ENCODE measurements around the gene OR2D3. TPM values are rescaled to one million over a fixed set of nuclear protein-coding genes. Genes with fewer than 3 reads are reported as not detected.
"Not testable (repeated sequence)": the region's sequence is repeated elsewhere in the genome, so short reads cannot be mapped to it uniquely, and the experiment has no call there.

Gene OR2D3
- polyA plus RNA-seq = not detected

GRCh38 chr11:6920702-6921101, at the start of gene OR2D3:
Gene OR2D3, plus strand, starts transcription at chr11:6921002. Its CDS starts 0 bp downstream, at chr11:6921002.
- 84 to 97% (median 95%) methylated on average over 1 of the region's 1 CpG for WGBS, 3 donors

DNA sequence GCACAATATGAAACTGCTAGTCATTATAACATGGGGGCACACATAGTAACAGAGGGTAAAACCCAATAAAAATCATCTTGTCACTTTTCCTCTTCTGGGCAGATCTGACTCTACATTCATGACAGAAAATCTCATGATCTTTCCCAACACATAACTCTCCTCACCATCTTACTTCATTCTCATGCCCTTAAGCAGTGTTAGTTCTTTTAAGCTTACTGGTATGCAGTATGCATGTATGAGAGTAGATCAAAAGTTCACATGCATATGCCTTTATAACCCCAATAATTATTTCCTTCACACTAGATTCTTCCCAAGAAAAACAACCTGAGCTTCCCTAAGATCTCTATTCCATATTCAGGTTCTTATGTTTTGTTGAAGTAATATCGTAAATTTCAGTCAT, 49.5 kb upstream of the OR2D3 start:
- WGBS, 3 donors = 73 to 89% (median 80%) methylated on average over 1 of the region's 1 CpG
- H3K27ac ChIP-seq (ENCODE audit: low read depth, low read length) = no peak overlapping the region

More at GRCh38 chr11:6920702-6921101, at the start of gene OR2D3:
- H3K27ac ChIP-seq (ENCODE audit: low read depth, low read length) = no peak within 1 kb of the TSS

DNA sequence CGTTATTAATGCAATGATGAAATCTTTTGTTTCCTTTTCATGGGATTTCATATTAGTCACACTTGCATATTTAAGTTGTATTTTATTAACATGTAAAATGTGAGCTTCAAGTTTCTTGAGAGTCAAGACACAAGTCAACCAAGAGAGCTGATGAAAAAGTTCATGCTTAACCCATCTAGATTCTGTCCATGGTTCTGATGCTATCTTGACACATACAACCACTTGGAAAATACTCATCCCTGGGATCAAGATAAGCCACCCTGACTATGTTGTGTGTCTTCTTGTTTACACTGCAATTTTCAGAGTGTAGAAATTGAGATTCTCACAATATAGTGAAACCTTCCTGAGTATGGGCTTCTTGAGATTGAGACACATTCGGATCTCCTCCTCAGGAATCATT, 45.0 kb upstream of the OR2D3 start:
- no peak overlapping the region for H3K27ac ChIP-seq (ENCODE audit: low read depth, low read length)
- 83 to 84% (median 84%) methylated on average over 2 of the region's 2 CpGs for WGBS, 3 donors

- no peak within 1 kb of the TSS for H3K27ac ChIP-seq (ENCODE audit: low read depth, low read length)
- WGBS, 3 donors = 73 to 87% (median 85%) methylated on average over 1 of the region's 1 CpG
Observed at GRCh38 chr11:6876325-6876724, 44.5 kb upstream of the OR2D3 start, which contains the start of gene OR10A4. Gene OR10A4, plus strand, starts transcription at chr11:6876625. Its CDS starts 23 bp downstream, at chr11:6876648.

DNA sequence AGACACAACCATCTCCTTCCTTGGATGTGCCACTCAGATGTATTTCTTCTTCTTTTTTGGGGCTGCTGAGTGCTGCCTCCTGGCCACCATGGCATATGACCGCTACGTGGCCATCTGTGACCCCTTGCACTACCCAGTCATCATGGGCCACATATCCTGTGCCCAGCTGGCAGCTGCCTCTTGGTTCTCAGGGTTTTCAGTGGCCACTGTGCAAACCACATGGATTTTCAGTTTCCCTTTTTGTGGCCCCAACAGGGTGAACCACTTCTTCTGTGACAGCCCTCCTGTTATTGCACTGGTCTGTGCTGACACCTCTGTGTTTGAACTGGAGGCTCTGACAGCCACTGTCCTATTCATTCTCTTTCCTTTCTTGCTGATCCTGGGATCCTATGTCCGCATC, 43.9 kb upstream of the OR2D3 start:
- no peak overlapping the region for H3K27ac ChIP-seq (ENCODE audit: low read depth, low read length)
- 74 to 93% (median 87%) methylated on average over 3 of the region's 3 CpGs for WGBS, 3 donors

GRCh38 chr11:6882751-6883150, 38.1 kb upstream of the OR2D3 start:
- no peak overlapping the region for H3K27ac ChIP-seq (ENCODE audit: low read depth, low read length)

GRCh38 chr11:6887711-6888110, 33.1 kb upstream of the OR2D3 start:
- 84 to 95% (median 90%) methylated on average over 5 of the region's 5 CpGs for WGBS, 3 donors

GRCh38 chr11:6888830-6889229, 32.0 kb upstream of the OR2D3 start:
- H3K27ac ChIP-seq (ENCODE audit: low read depth, low read length) = no peak overlapping the region
- 85 to 87% (median 86%) methylated on average over 4 of the region's 4 CpGs for WGBS, 3 donors

More at GRCh38 chr11:6887711-6888110, 33.1 kb upstream of the OR2D3 start:
- H3K27ac ChIP-seq (ENCODE audit: low read depth, low read length) = not testable (repeated sequence)

GRCh38 chr11:6889835-6890234, 31.0 kb upstream of the OR2D3 start:
- WGBS, 3 donors = 79 to 86% (median 79%) methylated on average over 1 of the region's 1 CpG
- H3K27ac ChIP-seq (ENCODE audit: low read depth, low read length) = no peak overlapping the region

DNA sequence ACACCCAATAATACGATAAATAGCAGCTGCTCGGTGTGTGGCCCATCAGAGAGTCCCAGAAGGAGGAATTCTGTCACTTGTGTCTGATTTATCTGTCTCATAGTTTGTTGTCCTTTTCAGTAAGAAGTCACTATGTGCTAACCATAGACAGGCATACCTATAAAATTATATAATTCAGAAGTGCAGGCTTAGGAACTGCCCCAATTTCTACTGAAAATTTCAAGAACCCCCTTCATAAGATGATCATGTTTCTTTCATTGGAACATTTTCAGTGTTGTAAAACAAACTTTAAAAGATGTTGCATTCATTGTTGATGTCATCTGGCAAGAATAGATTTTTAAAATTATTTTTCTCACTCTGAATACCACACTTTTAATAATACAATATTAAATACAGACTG, 28.4 kb upstream of the OR2D3 start, which contains the start of gene OR2D2:
Gene OR2D2, minus strand, starts transcription at position 101 of the 400 bp plus-strand sequence. Its CDS starts 0 bp downstream, at position 101.
- 78 to 87% (median 79%) methylated on average over 2 of the region's 2 CpGs for WGBS, 3 donors
- no peak within 1 kb of the TSS for H3K27ac ChIP-seq (ENCODE audit: low read depth, low read length)

DNA sequence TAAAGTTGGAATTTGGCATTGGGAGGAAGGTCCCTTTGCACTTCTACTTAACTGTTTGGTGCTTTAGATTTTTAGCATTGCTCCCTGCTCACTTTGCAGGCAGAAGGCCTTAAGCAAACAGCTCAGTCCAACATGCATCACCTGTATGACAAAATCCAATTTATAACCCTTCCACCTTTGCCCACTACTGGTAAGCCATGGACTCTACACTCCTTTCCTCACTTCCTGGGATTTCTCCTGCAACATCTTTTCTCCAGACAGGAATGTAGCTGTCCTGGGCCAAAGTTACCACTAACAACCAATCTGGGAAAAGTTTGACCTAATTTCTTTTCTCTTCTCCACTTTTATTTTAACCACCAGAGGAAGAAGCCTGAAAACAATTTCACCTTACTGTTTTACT, 26.7 kb upstream of the OR2D3 start:
- no peak overlapping the region for H3K27ac ChIP-seq (ENCODE audit: low read depth, low read length)

DNA sequence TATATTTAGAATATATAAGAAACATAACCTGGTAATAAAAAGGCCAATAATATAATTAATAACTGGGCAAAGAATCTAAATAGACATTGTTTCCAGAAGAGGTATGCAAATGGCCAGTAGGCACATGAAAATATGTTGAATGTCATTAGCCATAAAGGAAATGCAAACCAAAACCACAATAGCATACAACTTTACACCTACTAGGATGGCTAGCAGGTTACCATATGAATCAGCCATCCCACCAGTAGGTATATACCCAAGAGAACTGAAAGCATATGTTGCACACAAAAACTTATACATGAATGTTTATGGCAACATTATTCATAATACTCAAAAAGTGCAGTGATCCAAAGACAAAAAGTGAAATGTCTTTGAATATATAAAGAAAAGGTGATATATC, 25.8 kb upstream of the OR2D3 start:
- no peak overlapping the region for H3K27ac ChIP-seq (ENCODE audit: low read depth, low read length)

DNA sequence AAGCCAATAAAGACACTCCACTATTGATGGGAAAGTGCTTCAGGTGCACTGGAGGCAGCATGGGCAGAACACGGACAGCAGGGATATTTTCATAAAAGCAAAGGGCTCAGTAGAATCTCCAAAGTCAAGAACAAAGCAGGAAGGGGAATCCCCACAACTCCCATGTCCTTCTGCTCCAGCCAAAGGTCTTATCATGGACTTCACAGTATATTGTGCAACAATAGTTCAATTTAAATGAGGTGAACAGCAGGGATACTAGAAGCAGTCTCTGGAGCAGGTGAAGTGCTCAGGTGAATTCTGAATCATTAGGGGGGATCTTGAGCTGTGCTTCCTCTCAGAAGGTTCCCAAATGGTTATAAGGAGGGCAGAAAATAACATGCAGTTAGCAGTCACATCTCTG, 21.9 kb upstream of the OR2D3 start:
- H3K27ac ChIP-seq (ENCODE audit: low read depth, low read length) = no peak overlapping the region
- WGBS, 3 donors = 56 to 67% (median 67%) methylated on average over 1 of the region's 1 CpG

DNA sequence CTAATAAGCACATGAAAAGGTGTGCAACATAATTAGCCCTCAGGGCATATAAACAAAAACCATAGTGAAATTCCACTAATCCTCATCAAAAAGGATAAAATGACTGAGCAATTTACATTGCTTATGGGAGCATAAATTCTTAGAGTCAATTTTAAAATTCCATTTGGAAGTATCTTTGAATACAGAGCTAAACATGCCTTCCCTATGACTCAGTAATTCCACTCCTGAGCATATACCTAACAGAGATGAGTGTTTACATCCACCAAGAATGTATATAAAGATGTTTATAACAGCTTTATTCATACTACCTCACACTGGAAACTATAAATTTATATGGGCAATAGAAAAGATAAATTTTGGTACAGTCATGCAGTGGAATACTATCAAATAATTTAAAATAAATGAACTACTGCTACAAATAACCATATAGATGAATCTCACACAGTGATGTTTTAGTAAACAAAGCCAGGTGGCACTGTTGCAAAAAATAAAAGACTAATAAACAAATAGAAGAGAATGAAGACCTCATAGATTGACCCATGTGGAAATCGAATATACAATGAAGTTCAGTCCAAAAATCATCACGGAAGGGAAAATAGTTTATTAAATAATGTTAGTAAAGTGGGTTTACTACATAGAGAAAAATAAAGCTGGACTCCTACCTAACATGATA, 20.3 kb upstream of the OR2D3 start:
- no peak overlapping the region for H3K27ac ChIP-seq (ENCODE audit: low read depth, low read length)
- WGBS, 3 donors = 54 to 72% (median 65%) methylated on average over 2 of the region's 2 CpGs

- H3K27ac ChIP-seq (ENCODE audit: low read depth, low read length) = not testable (repeated sequence)
- WGBS, 3 donors = 84 to 88% (median 86%) methylated on average over 13 of the region's 13 CpGs
Observed at GRCh38 chr11:6904804-6905203, 16.0 kb upstream of the OR2D3 start.

DNA sequence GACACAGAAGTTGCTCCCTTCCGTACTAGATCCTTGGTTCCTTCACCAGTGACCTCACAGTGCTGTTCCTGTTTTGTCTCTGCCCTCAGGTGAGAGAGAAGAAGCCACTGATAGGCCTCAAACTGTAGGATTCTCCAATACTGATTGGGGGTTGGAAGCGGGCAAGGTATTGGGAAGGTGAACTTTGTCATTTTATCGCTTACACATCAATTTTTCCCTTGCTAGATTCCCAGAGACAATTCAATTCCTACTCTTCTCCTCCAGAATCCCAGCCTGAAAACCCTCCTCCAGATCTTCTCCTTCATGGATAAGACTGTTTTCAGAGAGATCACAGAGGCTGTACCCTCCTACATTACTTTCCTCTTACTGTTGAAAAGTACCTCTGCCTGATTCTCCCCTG, 9.4 kb upstream of the OR2D3 start:
- no peak overlapping the region for H3K27ac ChIP-seq (ENCODE audit: low read depth, low read length)
- 83 to 93% (median 91%) methylated on average over 3 of the region's 3 CpGs for WGBS, 3 donors

- 45 to 63% (median 53%) methylated on average over 3 of the region's 3 CpGs for WGBS, 3 donors
- no peak overlapping the region for H3K27ac ChIP-seq (ENCODE audit: low read depth, low read length)
Observed at GRCh38 chr11:6911948-6912347, 8.9 kb upstream of the OR2D3 start.

DNA sequence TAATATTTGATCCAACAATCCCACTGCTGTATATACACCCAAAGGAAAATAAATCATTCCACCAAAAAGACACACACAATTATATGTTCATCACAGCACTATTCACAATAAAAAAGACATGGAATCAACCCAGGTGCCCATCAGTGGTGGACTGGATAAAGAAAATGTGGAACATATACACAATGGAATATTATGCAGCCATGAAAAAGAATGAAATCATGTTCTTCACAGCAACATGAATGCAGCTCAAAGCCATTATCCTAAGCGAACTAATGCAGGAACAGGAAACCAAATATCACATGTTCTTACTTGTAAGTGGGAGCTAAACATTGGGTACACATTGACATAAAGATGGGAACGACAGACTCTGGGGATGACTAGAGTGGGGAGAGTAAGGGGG, 1.1 kb upstream of the OR2D3 start:
- 37 to 56% (median 52%) methylated on average over 2 of the region's 2 CpGs for WGBS, 3 donors
- H3K27ac ChIP-seq (ENCODE audit: low read depth, low read length) = no peak overlapping the region

DNA sequence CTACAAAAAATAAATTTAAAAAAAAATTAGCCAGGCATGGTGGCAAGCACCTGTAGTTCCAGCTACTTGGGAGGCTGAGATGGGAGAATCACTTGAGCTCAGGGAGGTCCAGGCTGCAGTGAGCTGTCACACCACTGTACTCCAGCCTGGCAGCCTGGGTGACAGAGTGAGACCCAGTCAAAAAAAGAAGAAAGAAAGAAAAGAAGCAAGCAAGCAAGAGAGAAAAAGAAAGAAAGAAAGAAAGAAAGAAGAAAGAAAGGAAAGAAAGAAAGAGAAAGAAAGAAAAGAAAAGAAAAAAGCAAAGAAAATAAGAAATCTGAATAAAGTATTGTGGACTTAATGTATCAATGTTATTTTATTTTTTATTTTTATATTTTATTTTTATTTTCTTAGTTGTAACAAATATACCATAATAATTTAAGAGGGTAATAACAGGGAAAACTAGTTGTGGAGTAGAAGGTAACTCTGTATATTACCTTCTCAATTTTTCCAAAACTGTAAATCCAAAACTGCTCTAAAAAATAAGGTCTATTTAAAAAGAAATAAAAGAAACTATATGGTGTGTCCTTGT, 4.3 kb downstream of the OR2D3 start:
- no peak overlapping the region for H3K27ac ChIP-seq (ENCODE audit: low read depth, low read length)

- no peak overlapping the region for H3K27ac ChIP-seq (ENCODE audit: low read depth, low read length)
- WGBS, 3 donors = 48 to 69% (median 61%) methylated on average over 2 of the region's 2 CpGs
Observed at GRCh38 chr11:6925636-6926207, 4.9 kb downstream of the OR2D3 start.
